K562 (cell line): Measurements from ENCODE around the gene SLC22A6. TPM values are rescaled to one million over a fixed set of nuclear protein-coding genes. Genes with fewer than 3 reads are reported as not detected.

Experiments used
- ATAC-seq: fragments of 200-7000 bp; cut with Tn5 transposase; 3 replicates; pipeline ENCODE4 v1.9.1; 2020; ENCODE audit warnings: moderate library complexity
- BruUV-seq: library from RNA; stranded (reverse); fragments of 400-500 nt; replicated peaks from 2 replicates; lab custom pipeline; 2021; lab: Mats Ljungman, UMichigan
- CTCF ChIA-PET: fragments of 300-600 bp; formaldehyde crosslinking; extraction: SDS; loops from one replicate; lab custom pipeline; 2021; ENCODE audit warnings: low intra/inter-chr PET ratio; lab: Yijun Ruan, JAX
- POLR2A ChIA-PET: fragments of 300-600, 350-650 bp; sonication (Branson Sonifier 250); formaldehyde crosslinking; extraction: SDS; loops from one replicate; lab custom pipeline; 2021; ENCODE audit warnings: antibody characterized with exemption, inconsistent platforms; lab: Yijun Ruan, JAX
- DNase-seq, 4 experiments: peaks; one replicate each; pipeline versions ENCODE4 v3.0.0 to v3.0.0-alpha.2; 2011 to 2018; ENCODE audit warnings: low spot score in 3 of 4, mixed read lengths in 3 of 4; ENCODE audit errors: extremely low read depth in 1 of 4
- FAIRE-seq: peaks from 2 replicates; lab custom pipeline; 2011; peaks lifted over from hg19 to GRCh38; lab: Jason Lieb, UNC
- H2AFZ ChIP-seq: 2 replicates; pipeline ENCODE4 v1.6.0; 2011; ENCODE audit warnings: low read depth, low read length, control low read depth, inconsistent platforms
- H3K27ac ChIP-seq: fragments of 200-600 bp; 3 replicates; pipeline ENCODE4 v1.8.0; 2011; ENCODE audit warnings: low read depth, mild to moderate bottlenecking, control low read depth, inconsistent platforms, low read length, moderate library complexity, mixed read lengths; ENCODE audit errors: extremely low read depth
- H3K27me3 ChIP-seq, 2 experiments: fragments of 300-600 bp in 1 of 2; 2 replicates in 1 of 2; 3 replicates in 1 of 2; pipeline versions ENCODE4 v1.6.0 to v1.8.0; 2011; ENCODE audit warnings: inconsistent platforms in 2 of 2, low read length in 2 of 2, mild to moderate bottlenecking in 1 of 2, mixed read lengths in 1 of 2, moderate library complexity in 1 of 2; ENCODE audit not compliant: control insufficient read depth in 2 of 2, insufficient read depth in 2 of 2
- H3K36me3 ChIP-seq: fragments of 300-600 bp; 3 replicates; pipeline ENCODE4 v1.8.0; 2011; ENCODE audit warnings: mild to moderate bottlenecking, low read length, inconsistent platforms; ENCODE audit not compliant: control insufficient read depth, insufficient read depth
- H3K4me1 ChIP-seq, 2 experiments: fragments of 200-600 bp in 1 of 2; replicated peaks in 1 of 2; 2 replicates in 1 of 2; 3 replicates in 1 of 2; pipeline versions ENCODE4 v1.5.1 to v1.8.0; 2011; ENCODE audit warnings: inconsistent platforms in 2 of 2, low read length in 2 of 2, mild to moderate bottlenecking in 1 of 2, mixed read lengths in 1 of 2, moderate library complexity in 1 of 2; ENCODE audit not compliant: control insufficient read depth in 2 of 2, insufficient read depth in 2 of 2
- H3K4me2 ChIP-seq: 2 replicates; pipeline ENCODE4 v1.6.1; 2011; ENCODE audit warnings: low read length, control low read depth, inconsistent platforms, mixed read lengths; ENCODE audit not compliant: insufficient read depth
- H3K4me3 ChIP-seq: fragments of 200-600 bp; sonication (generic), shearing (Covaris generic); 2 replicates; pipeline ENCODE4 v1.5.1; 2016; ENCODE audit warnings: control low read depth, inconsistent platforms
- H3K79me2 ChIP-seq: fragments of 200-600 bp; 3 replicates; pipeline ENCODE4 v1.8.0; 2011; ENCODE audit warnings: low read length, inconsistent platforms; ENCODE audit not compliant: control insufficient read depth, insufficient read depth
- H3K9ac ChIP-seq, 2 experiments: 2 replicates each; pipeline versions ENCODE4 v1.6.0 to v1.6.1; 2011; ENCODE audit warnings: low read depth in 2 of 2, low read length in 2 of 2, control low read depth in 1 of 2, inconsistent platforms in 1 of 2, mild to moderate bottlenecking in 1 of 2, mixed read lengths in 1 of 2; ENCODE audit not compliant: insufficient read depth in 1 of 2
- H3K9me1 ChIP-seq: one replicate; pipeline ENCODE4 v1.6.0; 2011; ENCODE audit warnings: inconsistent platforms, mild to moderate bottlenecking, low read length, moderate library complexity; ENCODE audit not compliant: control insufficient read depth, insufficient read depth
- H3K9me3 ChIP-seq: replicated peaks from 2 replicates; pipeline ENCODE4 v1.5.1; 2011; ENCODE audit warnings: low read depth, low read length, inconsistent platforms; ENCODE audit not compliant: control insufficient read depth, insufficient read depth
- H4K20me1 ChIP-seq: replicated peaks from 2 replicates; pipeline ENCODE4 v1.6.1; 2011; ENCODE audit warnings: low read length, inconsistent platforms, mixed read lengths; ENCODE audit not compliant: control insufficient read depth, insufficient read depth
- FOSL1 ChIP-seq: fragments of 200-800 bp; sonication (Bioruptor generic); conservative IDR thresholded peaks from 2 replicates; pipeline ENCODE4 v1.6.1; 2016; ENCODE audit warnings: missing genetic modification characterization, missing compliant biosample characterization
- HOXB6 ChIP-seq: fragments of 250-450 bp; sonication (Bioruptor Pico); IDR thresholded peaks from 2 replicates; pipeline ENCODE4 v1.5.1; 2022; ENCODE audit warnings: mild to moderate bottlenecking, borderline replicate concordance
- MEF2A ChIP-seq: IDR thresholded peaks from 2 replicates; pipeline ENCODE4 v1.6.1; 2011; ENCODE audit warnings: low read depth, mild to moderate bottlenecking, low read length, moderate library complexity; ENCODE audit not compliant: control insufficient read depth
- RAD51 ChIP-seq: fragments of 450-650 bp; IDR thresholded peaks from 2 replicates; pipeline ENCODE4 v1.7.1; 2016; ENCODE audit warnings: low read depth, mild to moderate bottlenecking, borderline replicate concordance
- RBBP5 ChIP-seq: fragments of 200-600 bp; sonication (generic); IDR thresholded peaks from 2 replicates; pipeline ENCODE4 v1.6.1; 2012; ENCODE audit warnings: borderline replicate concordance, mild to moderate bottlenecking, low read length, control low read depth, inconsistent platforms; ENCODE audit not compliant: insufficient read depth, poor library complexity, severe bottlenecking
- RFX1 ChIP-seq: fragments of 450-650 bp; IDR thresholded peaks from 2 replicates; pipeline ENCODE4 v1.6.1; 2016; ENCODE audit warnings: mild to moderate bottlenecking, moderate library complexity
- TARDBP ChIP-seq: fragments of 450-650 bp; IDR thresholded peaks from 2 replicates; pipeline ENCODE4 v1.6.1; 2016
- ZNF41 ChIP-seq: fragments of 250-450 bp; sonication (Bioruptor Pico); conservative IDR thresholded peaks from 2 replicates; pipeline ENCODE4 v1.4.0; 2020; ENCODE audit warnings: mild to moderate bottlenecking
- WGBS: fragments of 100-300 bp; shearing (Covaris generic); methylation state at CpG from one replicate; pipeline ENCODE4 v1.1.6; 2016; ENCODE audit warnings: low coverage, mixed read lengths; ENCODE audit not compliant: insufficient coverage; ENCODE audit errors: missing lambda C conversion rate; 5-methylcytosine and 5-hydroxymethylcytosine counted together
- in situ Hi-C: fragments of 300-500 bp; cut with MboI; formaldehyde crosslinking; loops from 4 replicates; pipeline ENCODE4 v1.15.0; 2018; ENCODE audit warnings: inconsistent platforms, mixed read lengths
- intact Hi-C: fragments of 100-400 bp; cut with micrococcal nuclease; formaldehyde crosslinking; loops from 2 replicates; pipeline ENCODE4 v1.14.2; 2022
- polyA plus RNA-seq, 8 experiments: library from polyadenylated mRNA; depleted of rRNA in 4 of 8; stranded (reverse) in 5 of 8; unstranded in 3 of 8; fragments of >200 nt; fragmentation: Nextera tagmentation in 2 of 8; fragmentation: Illumina TruSeq in 1 of 8; extraction: Ambion mirVana in 2 of 8; extraction: Trizol in 1 of 8; gene quantifications; 2 replicates each; pipeline versions ENCODE4 v1.2.1 to v1.2.3, GENCODE V29; 2011 to 2014; ENCODE audit warnings: inconsistent platforms in 1 of 8, missing spikeins in 1 of 8
- total RNA-seq, 7 experiments: library from RNA; depleted of rRNA in 6 of 7; stranded (reverse); fragments of >200 nt in 6 of 7; fragmentation: Illumina TruSeq in 2 of 7; extraction: Trizol in 2 of 7; gene quantifications; 2 replicates each; pipeline versions ENCODE4 v1.2.1 to v1.2.3, GENCODE V29; 2011 to 2021; ENCODE audit warnings: low replicate concordance in 1 of 7
- TF ChIP-seq, protein P1 (sequence below): fragments of 450-650 bp; formaldehyde crosslinking; IDR thresholded peaks from 2 replicates; pipeline ENCODE4 v1.4.0; 2020; ENCODE audit warnings: mild to moderate bottlenecking
- TF ChIP-seq, protein P2 (sequence below): fragments of 450-650 bp; IDR thresholded peaks from 2 replicates; pipeline ENCODE4 v1.6.1; 2014; ENCODE audit warnings: low read depth, mild to moderate bottlenecking, moderate library complexity, borderline replicate concordance
- TF ChIP-seq, protein P3 (sequence below): fragments of 450-650 bp; IDR thresholded peaks from 2 replicates; pipeline ENCODE4 v1.6.1; 2016; ENCODE audit warnings: low read depth

Gene SLC22A6
- total and polyA plus RNA-seq, 9 of the 15 experiments (the other 6 are each of a cell fraction or from before 2014, with no cell fraction given): not detected

DNA sequence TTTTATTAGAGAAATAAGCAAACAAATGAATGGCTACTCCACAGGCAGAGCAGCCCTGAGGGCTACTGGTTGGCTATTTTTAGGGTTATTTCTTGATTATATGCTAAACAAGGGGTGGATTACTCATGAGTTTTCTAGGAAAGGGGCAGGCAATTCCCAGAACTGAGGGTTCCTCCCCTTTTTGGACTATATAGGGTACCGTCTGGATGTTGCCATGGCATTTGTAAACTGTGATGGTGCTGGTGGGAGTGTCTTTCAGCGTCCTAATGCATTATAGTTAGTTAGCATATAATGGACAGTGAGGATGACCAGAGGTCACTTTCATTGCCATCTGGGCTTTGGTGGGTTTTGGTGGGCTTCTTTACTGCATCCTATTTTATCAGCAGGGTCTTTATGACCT lies 19.2 kb downstream of the SLC22A6 start:
- peaks cover 0 to 4% of the 10 kb centered on the region in 2 experiments; a peak in 1 of 5 replicates for H3K27me3 ChIP-seq
- no peak for FAIRE-seq
- in situ Hi-C loops (no loop called here), intact Hi-C loops (no loop called here)
- BruUV-seq: no TSS peak
- H3K79me2 ChIP-seq: no peaks in the 10 kb centered on the region
- H3K9ac ChIP-seq: no peak overlapping the region
- H3K9me1 ChIP-seq: no peaks in the 10 kb centered on the region
- H2AFZ ChIP-seq: no peak overlapping the region
- H3K36me3 ChIP-seq: no peaks in the 10 kb centered on the region
- 0% methylated on average over 2 of the region's 2 CpGs for WGBS
- no peak overlapping the region for H3K4me3 ChIP-seq
- H3K9me3 ChIP-seq: no peaks in the 10 kb centered on the region; the same call in 1 of the 2 replicates
- H4K20me1 ChIP-seq: no peaks in the 10 kb centered on the region; the same call in 1 of the 2 replicates
- no peak overlapping the region for H3K4me2 ChIP-seq
- ChIA-PET POLR2A (no interaction called here), CTCF (no interaction called here)
- DNase-seq: peak in 1 of 4 experiments; percentile 12
- no peak for ATAC-seq
- TF ChIP-seq RBBP5: no peak
- peak; percentile 57; the same call in 1 of the 2 replicates for TF ChIP-seq RFX1
- TF ChIP-seq, protein P1, sequence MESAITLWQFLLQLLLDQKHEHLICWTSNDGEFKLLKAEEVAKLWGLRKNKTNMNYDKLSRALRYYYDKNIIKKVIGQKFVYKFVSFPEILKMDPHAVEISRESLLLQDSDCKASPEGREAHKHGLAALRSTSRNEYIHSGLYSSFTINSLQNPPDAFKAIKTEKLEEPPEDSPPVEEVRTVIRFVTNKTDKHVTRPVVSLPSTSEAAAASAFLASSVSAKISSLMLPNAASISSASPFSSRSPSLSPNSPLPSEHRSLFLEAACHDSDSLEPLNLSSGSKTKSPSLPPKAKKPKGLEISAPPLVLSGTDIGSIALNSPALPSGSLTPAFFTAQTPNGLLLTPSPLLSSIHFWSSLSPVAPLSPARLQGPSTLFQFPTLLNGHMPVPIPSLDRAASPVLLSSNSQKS: no peak
- no peak for TF ChIP-seq MEF2A
- TF ChIP-seq, protein P2, sequence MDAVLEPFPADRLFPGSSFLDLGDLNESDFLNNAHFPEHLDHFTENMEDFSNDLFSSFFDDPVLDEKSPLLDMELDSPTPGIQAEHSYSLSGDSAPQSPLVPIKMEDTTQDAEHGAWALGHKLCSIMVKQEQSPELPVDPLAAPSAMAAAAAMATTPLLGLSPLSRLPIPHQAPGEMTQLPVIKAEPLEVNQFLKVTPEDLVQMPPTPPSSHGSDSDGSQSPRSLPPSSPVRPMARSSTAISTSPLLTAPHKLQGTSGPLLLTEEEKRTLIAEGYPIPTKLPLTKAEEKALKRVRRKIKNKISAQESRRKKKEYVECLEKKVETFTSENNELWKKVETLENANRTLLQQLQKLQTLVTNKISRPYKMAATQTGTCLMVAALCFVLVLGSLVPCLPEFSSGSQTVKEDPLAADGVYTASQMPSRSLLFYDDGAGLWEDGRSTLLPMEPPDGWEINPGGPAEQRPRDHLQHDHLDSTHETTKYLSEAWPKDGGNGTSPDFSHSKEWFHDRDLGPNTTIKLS: no peak
- TF ChIP-seq ZNF41 (CRISPR knock-in tag): no peak
- TF ChIP-seq TARDBP: no peak
- TF ChIP-seq RAD51: no peak
- no peak for TF ChIP-seq HOXB6 (CRISPR knock-in tag)
- TF ChIP-seq, protein P3, sequence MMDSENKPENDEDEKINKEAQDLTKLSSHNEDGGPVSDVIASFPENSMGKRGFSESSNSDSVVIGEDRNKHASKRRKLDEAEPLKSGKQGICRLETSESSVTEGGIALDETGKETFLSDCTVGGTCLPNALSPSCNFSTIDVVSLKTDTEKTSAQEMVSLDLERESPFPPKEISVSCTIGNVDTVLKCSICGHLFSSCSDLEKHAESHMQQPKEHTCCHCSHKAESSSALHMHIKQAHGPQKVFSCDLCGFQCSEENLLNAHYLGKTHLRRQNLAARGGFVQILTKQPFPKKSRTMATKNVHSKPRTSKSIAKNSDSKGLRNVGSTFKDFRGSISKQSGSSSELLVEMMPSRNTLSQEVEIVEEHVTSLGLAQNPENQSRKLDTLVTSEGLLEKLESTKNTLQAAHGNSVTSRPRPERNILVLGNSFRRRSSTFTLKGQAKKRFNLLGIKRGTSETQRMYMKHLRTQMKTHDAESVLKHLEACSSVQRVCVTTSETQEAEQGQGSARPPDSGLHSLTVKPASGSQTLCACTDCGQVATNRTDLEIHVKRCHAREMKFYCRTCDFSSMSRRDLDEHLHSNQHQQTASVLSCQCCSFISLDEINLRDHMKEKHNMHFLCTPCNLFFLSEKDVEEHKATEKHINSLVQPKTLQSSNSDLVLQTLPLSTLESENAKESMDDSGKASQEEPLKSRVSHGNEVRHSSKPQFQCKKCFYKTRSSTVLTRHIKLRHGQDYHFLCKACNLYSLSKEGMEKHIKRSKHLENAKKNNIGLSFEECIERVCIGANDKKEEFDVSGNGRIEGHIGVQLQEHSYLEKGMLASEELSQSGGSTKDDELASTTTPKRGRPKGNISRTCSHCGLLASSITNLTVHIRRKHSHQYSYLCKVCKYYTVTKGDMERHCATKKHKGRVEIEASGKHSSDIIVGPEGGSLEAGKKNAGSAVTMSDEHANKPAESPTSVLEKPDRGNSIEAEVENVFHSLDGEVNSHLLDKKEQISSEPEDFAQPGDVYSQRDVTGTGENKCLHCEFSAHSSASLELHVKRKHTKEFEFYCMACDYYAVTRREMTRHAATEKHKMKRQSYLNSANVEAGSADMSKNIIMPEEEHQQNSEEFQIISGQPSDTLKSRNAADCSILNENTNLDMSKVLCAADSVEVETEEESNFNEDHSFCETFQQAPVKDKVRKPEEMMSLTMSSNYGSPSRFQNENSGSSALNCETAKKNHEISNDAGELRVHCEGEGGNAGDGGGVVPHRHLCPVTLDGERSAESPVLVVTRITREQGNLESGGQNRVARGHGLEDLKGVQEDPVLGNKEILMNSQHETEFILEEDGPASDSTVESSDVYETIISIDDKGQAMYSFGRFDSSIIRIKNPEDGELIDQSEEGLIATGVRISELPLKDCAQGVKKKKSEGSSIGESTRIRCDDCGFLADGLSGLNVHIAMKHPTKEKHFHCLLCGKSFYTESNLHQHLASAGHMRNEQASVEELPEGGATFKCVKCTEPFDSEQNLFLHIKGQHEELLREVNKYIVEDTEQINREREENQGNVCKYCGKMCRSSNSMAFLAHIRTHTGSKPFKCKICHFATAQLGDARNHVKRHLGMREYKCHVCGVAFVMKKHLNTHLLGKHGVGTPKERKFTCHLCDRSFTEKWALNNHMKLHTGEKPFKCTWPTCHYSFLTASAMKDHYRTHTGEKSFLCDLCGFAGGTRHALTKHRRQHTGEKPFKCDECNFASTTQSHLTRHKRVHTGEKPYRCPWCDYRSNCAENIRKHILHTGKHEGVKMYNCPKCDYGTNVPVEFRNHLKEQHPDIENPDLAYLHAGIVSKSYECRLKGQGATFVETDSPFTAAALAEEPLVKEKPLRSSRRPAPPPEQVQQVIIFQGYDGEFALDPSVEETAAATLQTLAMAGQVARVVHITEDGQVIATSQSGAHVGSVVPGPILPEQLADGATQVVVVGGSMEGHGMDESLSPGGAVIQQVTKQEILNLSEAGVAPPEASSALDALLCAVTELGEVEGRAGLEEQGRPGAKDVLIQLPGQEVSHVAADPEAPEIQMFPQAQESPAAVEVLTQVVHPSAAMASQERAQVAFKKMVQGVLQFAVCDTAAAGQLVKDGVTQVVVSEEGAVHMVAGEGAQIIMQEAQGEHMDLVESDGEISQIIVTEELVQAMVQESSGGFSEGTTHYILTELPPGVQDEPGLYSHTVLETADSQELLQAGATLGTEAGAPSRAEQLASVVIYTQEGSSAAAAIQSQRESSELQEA: 0 out of 2 replicates have a peak, but pooled peaks have one; percentile 34
- TF ChIP-seq FOSL1: peak; percentile 42; the same call in 1 of the 2 replicates
- no peak overlapping the region for H3K27ac ChIP-seq
- H3K4me1 ChIP-seq: 0 out of 5 replicates have a peak, but pooled peaks cover 0 to 3% of the 10 kb centered on the region in 2 experiments
